Brain microvascular endothelial cell (primary cell): ENCODE data around the gene KIF1A.

Experiments
- DNase-seq: peaks from one replicate; pipeline ENCODE4 v3.0.0-alpha.2; 2020
- H3K27ac ChIP-seq: fragments of 250-450 bp; sonication (Bioruptor Pico); 2 replicates; pipeline ENCODE4 v1.5.1; 2020; ENCODE audit warnings: mild to moderate bottlenecking, moderate library complexity
- H3K27me3 ChIP-seq: fragments of 250-450 bp; sonication (Bioruptor Pico); replicated peaks from 2 replicates; pipeline ENCODE4 v1.5.1; 2020; ENCODE audit warnings: mild to moderate bottlenecking
- H3K36me3 ChIP-seq: fragments of 250-450 bp; sonication (Bioruptor Pico); replicated peaks from 2 replicates; pipeline ENCODE4 v1.5.1; 2020; ENCODE audit warnings: mild to moderate bottlenecking
- H3K4me3 ChIP-seq: 2 replicates; pipeline ENCODE4 v1.5.1; 2011; ENCODE audit warnings: low read depth, mild to moderate bottlenecking, control low read depth, low read length, moderate library complexity
- CTCF ChIP-seq: IDR thresholded peaks from 2 replicates; pipeline ENCODE4 v1.5.1; 2011; ENCODE audit warnings: low read depth, mild to moderate bottlenecking, moderate library complexity, low read length, control low read depth, inconsistent platforms; ENCODE audit errors: missing control alignments
- in situ Hi-C: cut with HindIII; loops from 2 replicates; pipeline ENCODE4 v1.10.0; 2017; ENCODE audit warnings: low sequenced_read_pairs, low pct_ligation_motif_present

Gene KIF1A

GRCh38 chr2:240721596-240722180, 98.3 kb downstream of the KIF1A start:
- H3K27ac ChIP-seq, result no peak overlapping the region
- no peak overlapping the region for H3K4me3 ChIP-seq
- TF ChIP-seq CTCF, result no peak
- H3K36me3 ChIP-seq, result no peaks in the 10 kb centered on the region
- in situ Hi-C loops, result no loop called here
- no peak for DNase-seq
- no peaks in the 10 kb centered on the region for H3K27me3 ChIP-seq

GRCh38 chr2:240720686-240721595, 99.1 kb downstream of the KIF1A start:
- in situ Hi-C loops, result no loop called here
- Histone ChIP-seq H3K36me3 (no peaks in the 10 kb centered on the region), H3K4me3 (no peak overlapping the region), H3K27ac (no peak overlapping the region), H3K27me3 (no peaks in the 10 kb centered on the region)
- no peak for DNase-seq
- no peak for TF ChIP-seq CTCF

- no peak for TF ChIP-seq CTCF
- Histone ChIP-seq H3K27me3 (no peaks in the 10 kb centered on the region), H3K36me3 (no peaks in the 10 kb centered on the region), H3K27ac (no peak overlapping the region), H3K4me3 (no peak overlapping the region)
- DNase-seq, result no peak
- in situ Hi-C loops, result no loop called here
Measured at GRCh38 chr2:240719676-240720545, 100.1 kb downstream of the KIF1A start.

GRCh38 chr2:240718896-240719490, 101.0 kb downstream of the KIF1A start:
- no peaks in the 10 kb centered on the region for H3K27me3 ChIP-seq
- H3K36me3 ChIP-seq, result no peaks in the 10 kb centered on the region
- no peak for DNase-seq
- no peak overlapping the region for H3K4me3 ChIP-seq
- no peak for TF ChIP-seq CTCF
- no peak overlapping the region for H3K27ac ChIP-seq
- in situ Hi-C loops, result no loop called here

- in situ Hi-C loops, result no loop called here
- Histone ChIP-seq H3K36me3 (no peaks in the 10 kb centered on the region), H3K27me3 (no peaks in the 10 kb centered on the region), H3K27ac (no peak overlapping the region), H3K4me3 (no peak overlapping the region)
- TF ChIP-seq CTCF, result no peak
- DNase-seq, result no peak
Measured at GRCh38 chr2:240717681-240718581, 102.1 kb downstream of the KIF1A start.
